D721Med (cell line): Measurements from ENCODE around the gene SCN3A.

Experiments
- DNase-seq: peaks from one replicate; pipeline ENCODE4 v3.0.0; 2011; ENCODE audit warnings: low spot score; ENCODE audit not compliant: insufficient read length
- FAIRE-seq: peaks from 2 replicates; lab custom pipeline; 2011; peaks lifted over from hg19 to GRCh38; lab: Jason Lieb, UNC
- CTCF ChIP-seq: IDR thresholded peaks from 2 replicates; pipeline ENCODE4 v1.5.1; 2012; ENCODE audit warnings: mild to moderate bottlenecking, control low read depth; ENCODE audit not compliant: insufficient read depth; ENCODE audit errors: missing control alignments

The SCN3A gene

GRCh38 chr2:165239856-165240515 lies 36.1 kb upstream of the SCN3A start:
- DNase-seq (no peak), FAIRE-seq (peak; percentile 81)
- TF ChIP-seq CTCF, result no peak

DNA sequence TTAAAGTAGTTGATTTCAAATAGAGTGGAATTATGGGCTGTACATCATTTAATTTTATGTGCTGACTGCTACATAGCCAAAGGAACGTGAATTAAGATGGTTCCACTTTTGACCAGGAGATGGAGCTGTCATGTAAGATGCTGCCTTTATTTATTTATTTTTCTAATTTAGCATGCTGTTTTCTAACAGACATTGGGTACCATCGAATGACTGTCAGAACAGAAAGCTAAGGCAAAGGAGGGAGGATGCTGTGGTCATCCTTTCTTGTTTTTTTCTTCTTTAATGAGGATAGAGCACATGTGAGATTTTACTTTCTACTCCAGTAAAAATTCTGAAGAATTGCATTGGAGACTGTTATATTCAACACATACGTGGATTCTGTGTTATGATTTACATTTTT lies 35.4 kb upstream of the SCN3A start, which contains the start of gene SCN2A:
Gene SCN2A, plus strand, starts transcription at position 185 of the 400 bp plus-strand sequence. CDS start 56,410 bp downstream, outside the sequence.
- no peak for DNase-seq
- TF ChIP-seq CTCF, result peak; percentile 79
- FAIRE-seq, result peak; percentile 77

GRCh38 chr2:165238295-165238694 lies 34.4 kb upstream of the SCN3A start:
- FAIRE-seq, result no peak
- TF ChIP-seq CTCF, result no peak
- DNase-seq, result no peak

GRCh38 chr2:165237056-165237455 lies 33.2 kb upstream of the SCN3A start:
- FAIRE-seq (no peak), DNase-seq (no peak)
- no peak for TF ChIP-seq CTCF

DNA sequence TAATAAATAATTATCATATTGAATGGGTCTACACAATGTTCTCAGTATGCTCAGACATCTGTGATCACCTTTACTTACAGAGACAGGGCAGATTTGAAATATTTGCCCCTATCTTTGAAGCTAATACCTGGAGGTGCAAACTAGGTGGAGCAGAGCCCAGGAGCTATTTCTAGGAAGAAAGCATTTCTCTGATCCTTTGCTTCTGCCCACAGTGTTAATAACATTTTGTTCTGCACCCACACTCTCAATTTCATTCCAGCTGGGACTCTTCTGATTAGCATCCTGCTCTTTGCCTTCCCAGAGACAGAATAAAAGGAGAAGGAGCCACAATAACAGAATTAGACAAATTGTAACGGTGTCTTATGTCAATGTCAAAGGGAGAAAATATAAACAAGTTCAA lies 23.7 kb upstream of the SCN3A start:
- FAIRE-seq (no peak), DNase-seq (no peak)
- TF ChIP-seq CTCF, result no peak

DNA sequence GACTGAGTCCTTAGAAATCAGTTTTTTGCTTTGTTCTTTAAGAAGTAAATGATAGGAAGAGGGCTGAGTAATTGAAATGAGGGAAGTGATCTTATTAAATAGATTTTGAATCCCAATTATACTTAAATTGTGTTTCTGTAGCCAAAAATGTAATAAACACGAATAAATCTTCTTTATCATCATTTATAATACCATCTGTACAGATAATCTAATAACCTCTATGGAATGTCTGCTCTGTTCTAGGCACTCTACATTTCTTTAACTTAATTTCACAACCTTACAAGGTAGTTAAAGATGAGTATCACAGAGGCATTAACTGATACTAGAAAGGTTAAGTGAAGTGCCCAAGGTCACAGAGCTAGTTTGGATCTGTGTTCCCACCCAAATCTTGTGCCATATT lies 21.1 kb upstream of the SCN3A start:
- DNase-seq (no peak), FAIRE-seq (no peak)
- TF ChIP-seq CTCF, result no peak

GRCh38 chr2:165219481-165219880 lies 15.6 kb upstream of the SCN3A start:
- no peak for FAIRE-seq
- DNase-seq, result no peak
- no peak for TF ChIP-seq CTCF
